Fibroblast of villous mesenchyme (primary cell): ENCODE data around the gene ADPRHL1. TPM values are rescaled to one million over a fixed set of nuclear protein-coding genes. Genes with fewer than 3 reads are reported as not detected.

Experiments
- DNase-seq: peaks from one replicate; pipeline ENCODE4 v3.0.0-alpha.2; 2010; ENCODE audit warnings: low read depth
- H3K4me3 ChIP-seq: 2 replicates; pipeline ENCODE4 v1.5.1; 2011; ENCODE audit warnings: low read depth, mild to moderate bottlenecking, low read length
- total RNA-seq: library from RNA; depleted of rRNA; stranded (reverse); fragments of >200 nt; gene quantifications from 2 replicates; pipeline ENCODE4 v1.2.3, GENCODE V29; 2012
- TF ChIP-seq, protein P1 (sequence below): IDR thresholded peaks from 2 replicates; pipeline ENCODE4 v1.5.1; 2012; ENCODE audit warnings: low read depth, mild to moderate bottlenecking, low read length; ENCODE audit not compliant: insufficient read depth

ADPRHL1 gene
- total RNA-seq, result 1.3 and 2.9 TPM in 2 replicates

DNA sequence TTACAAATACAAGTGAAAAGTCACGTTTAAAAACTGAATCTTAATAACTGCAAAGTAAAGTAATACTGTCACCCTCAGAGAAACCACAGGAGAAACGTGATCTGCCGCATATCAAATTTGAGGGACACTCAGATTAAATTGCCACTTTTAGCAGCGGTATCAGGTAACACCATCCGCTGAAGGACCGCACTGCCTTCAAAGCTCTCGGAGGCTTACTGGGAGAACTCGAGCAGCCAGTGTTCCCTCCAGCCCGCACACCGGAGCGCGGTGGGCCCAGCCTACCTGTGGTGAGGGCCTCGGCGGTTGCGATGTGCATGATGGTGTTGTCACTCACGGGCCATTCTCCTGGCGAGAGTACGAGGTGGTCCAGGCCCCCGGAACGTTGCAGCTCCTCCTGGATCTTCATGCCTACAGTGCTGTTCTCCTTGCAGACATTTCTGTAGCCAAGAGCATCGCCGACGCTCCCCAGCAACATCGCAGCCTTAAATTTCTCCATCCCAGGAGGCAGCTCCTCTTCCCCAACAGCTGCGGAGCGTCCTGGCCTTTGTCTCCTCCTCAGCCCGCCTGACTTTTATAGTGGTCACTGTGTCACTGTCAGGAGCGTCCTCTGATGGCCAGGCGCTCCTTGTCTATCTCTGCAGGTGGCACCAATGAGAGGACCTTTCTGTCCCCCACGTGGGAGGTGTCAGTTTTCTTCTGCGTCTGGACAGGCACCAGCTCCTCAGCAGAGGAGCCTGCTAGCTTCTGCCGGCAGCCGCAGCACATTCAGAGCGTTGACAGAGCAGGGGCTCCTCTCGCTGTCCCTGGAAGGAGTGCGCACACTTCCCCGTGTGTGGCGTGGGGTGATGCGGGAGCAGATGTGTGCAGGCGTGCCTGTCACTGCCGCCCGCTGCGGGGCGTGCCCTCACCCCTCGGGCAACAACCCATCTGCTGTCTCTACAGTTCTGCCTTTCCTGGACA, at the start of gene ADPRHL1:
TSS of gene ADPRHL1 (minus strand) at position 547 of the 960 bp plus-strand sequence. CDS start at position 496, 51 bp downstream.
- TF ChIP-seq, protein P1, sequence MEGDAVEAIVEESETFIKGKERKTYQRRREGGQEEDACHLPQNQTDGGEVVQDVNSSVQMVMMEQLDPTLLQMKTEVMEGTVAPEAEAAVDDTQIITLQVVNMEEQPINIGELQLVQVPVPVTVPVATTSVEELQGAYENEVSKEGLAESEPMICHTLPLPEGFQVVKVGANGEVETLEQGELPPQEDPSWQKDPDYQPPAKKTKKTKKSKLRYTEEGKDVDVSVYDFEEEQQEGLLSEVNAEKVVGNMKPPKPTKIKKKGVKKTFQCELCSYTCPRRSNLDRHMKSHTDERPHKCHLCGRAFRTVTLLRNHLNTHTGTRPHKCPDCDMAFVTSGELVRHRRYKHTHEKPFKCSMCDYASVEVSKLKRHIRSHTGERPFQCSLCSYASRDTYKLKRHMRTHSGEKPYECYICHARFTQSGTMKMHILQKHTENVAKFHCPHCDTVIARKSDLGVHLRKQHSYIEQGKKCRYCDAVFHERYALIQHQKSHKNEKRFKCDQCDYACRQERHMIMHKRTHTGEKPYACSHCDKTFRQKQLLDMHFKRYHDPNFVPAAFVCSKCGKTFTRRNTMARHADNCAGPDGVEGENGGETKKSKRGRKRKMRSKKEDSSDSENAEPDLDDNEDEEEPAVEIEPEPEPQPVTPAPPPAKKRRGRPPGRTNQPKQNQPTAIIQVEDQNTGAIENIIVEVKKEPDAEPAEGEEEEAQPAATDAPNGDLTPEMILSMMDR, result no peak
- no peak within 1 kb of the TSS for H3K4me3 ChIP-seq
- DNase-seq, result no peak

GRCh38 chr13:113502686-113503085, 49.4 kb upstream of the ADPRHL1 start:
- DNase-seq, result no peak
- TF ChIP-seq, protein P1, result no peak
- H3K4me3 ChIP-seq, result no peak overlapping the region

DNA sequence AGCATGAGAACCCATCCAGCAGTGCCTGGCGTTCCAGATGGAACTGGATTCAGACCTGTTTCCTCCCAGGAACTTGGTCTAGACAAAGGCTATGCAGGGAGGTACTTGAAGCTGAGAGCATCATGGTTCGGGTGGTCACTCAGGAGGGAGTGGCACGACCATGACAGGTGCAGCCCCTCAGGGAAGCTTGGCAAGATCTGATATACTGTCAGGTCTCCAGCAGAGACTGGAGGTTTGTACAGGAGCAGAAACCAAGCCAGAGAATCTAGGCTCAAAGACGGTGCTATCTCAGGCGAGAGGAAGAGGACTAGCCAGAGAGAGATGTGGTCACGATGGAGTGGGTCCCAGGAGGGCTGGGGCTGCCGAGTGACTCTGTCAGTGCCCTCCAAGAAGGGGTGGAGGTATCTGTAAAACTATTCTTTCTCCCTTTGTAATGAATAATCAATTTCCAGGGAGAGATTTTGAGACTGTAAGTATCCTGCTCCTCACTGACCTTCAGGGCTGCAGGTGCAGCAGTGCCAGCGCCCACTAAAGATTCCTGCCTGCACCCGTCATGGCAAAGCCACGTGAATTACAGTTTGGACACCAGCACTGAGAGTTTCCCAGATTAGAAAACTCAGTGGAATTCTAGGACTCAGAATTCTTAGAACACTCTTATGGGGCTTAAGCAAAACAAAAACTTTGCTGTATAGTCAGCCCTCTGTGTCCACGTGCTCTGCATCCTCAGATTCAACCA, 47.4 kb upstream of the ADPRHL1 start:
- DNase-seq, result no peak
- TF ChIP-seq, protein P1, result no peak

GRCh38 chr13:113499936-113500335, 46.6 kb upstream of the ADPRHL1 start:
- no peak for DNase-seq
- TF ChIP-seq, protein P1, result no peak
- H3K4me3 ChIP-seq, result no peak overlapping the region

More for the DNA sequence above, 47.4 kb upstream of the ADPRHL1 start:
- no peak overlapping the region for H3K4me3 ChIP-seq

- TF ChIP-seq, protein P1, result no peak
- no peak for DNase-seq
- no peak overlapping the region for H3K4me3 ChIP-seq
These were observed 45.6 kb upstream of the ADPRHL1 start for GRCh38 chr13:113498905-113499304.

DNA sequence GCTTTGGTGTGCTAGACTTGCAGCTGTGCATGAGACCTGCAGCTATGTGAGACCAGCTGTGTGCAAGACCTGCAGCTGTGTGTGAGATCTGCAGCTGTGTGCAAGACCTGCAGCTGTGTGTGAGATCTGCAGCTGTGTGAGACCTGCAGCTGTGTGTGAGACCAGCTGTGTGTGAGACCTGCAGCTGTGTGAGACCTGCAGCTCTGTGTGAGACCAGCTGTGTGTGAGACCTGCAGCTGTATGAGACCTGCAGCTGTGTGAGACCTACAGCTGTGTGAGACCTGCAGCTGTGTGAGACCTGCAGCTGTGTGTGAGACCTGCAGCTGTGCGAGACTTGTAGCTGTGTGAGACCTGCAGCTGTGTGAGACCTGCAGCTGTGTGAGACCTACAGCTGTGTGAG, 43.9 kb upstream of the ADPRHL1 start:
- no peak overlapping the region for H3K4me3 ChIP-seq
- TF ChIP-seq, protein P1, result no peak
- DNase-seq, result no peak
